PC-3 (cell line): Measurements from ENCODE around the gene CRY2. TPM values are rescaled to one million over a fixed set of nuclear protein-coding genes. Genes with fewer than 3 reads are reported as not detected.

Experiments
- ATAC-seq: fragments of 200-7000 bp; cut with Tn5 transposase; 2 replicates; pipeline ENCODE4 v1.9.1; 2020; ENCODE audit warnings: mild to moderate bottlenecking, moderate library complexity
- BruUV-seq: library from RNA; stranded (reverse); fragments of 400-500 nt; replicated peaks from 2 replicates; lab custom pipeline; 2021; lab: Mats Ljungman, UMichigan
- CTCF ChIA-PET: fragments of 300-600 bp; sonication (Branson Sonifier 250); formaldehyde crosslinking; loops from one replicate; lab custom pipeline; 2022; ENCODE audit warnings: antibody characterized with exemption; lab: Charles Lee
- POLR2A ChIA-PET: fragments of 300-600 bp; sonication (Branson Sonifier 250); formaldehyde crosslinking; loops from one replicate; lab custom pipeline; 2022; ENCODE audit warnings: antibody characterized with exemption; ENCODE audit not compliant: unreplicated experiment; lab: Charles Lee
- DNase-seq: peaks from one replicate; pipeline ENCODE4 v3.0.0-alpha.2; 2015
- H2AFZ ChIP-seq: fragments of 300-600 bp; sonication (generic); 2 replicates; pipeline ENCODE4 v1.6.0; 2016; ENCODE audit warnings: antibody characterized with exemption, low read length
- H3F3A ChIP-seq: fragments of 300-600 bp; sonication (generic); one replicate; pipeline ENCODE4 v1.6.0; 2017; ENCODE audit warnings: antibody characterized with exemption, low read length, control low read depth, mild to moderate bottlenecking; ENCODE audit not compliant: unreplicated experiment
- H3K27ac ChIP-seq: fragments of 300-600 bp; sonication (generic); 2 replicates; pipeline ENCODE4 v1.5.1; 2016; ENCODE audit warnings: mild to moderate bottlenecking, low read length
- H3K27me3 ChIP-seq: fragments of 300-600 bp; sonication (generic); 2 replicates; pipeline ENCODE4 v1.6.1; 2016; ENCODE audit warnings: low read length, mixed read lengths
- H3K36me3 ChIP-seq: fragments of 300-600 bp; sonication (generic); 2 replicates; pipeline ENCODE4 v1.6.1; 2016; ENCODE audit warnings: low read depth, mixed run types, low read length, mixed read lengths
- H3K4me1 ChIP-seq: fragments of 300-600 bp; sonication (generic); 2 replicates; pipeline ENCODE4 v1.5.1; 2016; ENCODE audit warnings: low read length; ENCODE audit not compliant: insufficient read depth
- H3K4me2 ChIP-seq: fragments of 300-600 bp; sonication (generic); 2 replicates; pipeline ENCODE4 v1.6.0; 2016; ENCODE audit warnings: low read length
- H3K4me3 ChIP-seq: fragments of 300-600 bp; sonication (generic); 2 replicates; pipeline ENCODE4 v1.5.1; 2016; ENCODE audit warnings: mild to moderate bottlenecking, low read length, mixed read lengths
- H3K79me2 ChIP-seq: fragments of 300-600 bp; sonication (generic); 2 replicates; pipeline ENCODE4 v1.6.1; 2017; ENCODE audit warnings: low read length, mixed read lengths
- H3K9ac ChIP-seq: fragments of 300-600 bp; sonication (generic); 2 replicates; pipeline ENCODE4 v1.6.0; 2016; ENCODE audit warnings: mild to moderate bottlenecking, low read length
- H3K9me2 ChIP-seq: fragments of 300-600 bp; sonication (generic); replicated peaks from 2 replicates; pipeline ENCODE4 v1.6.1; 2016; ENCODE audit warnings: mixed run types, low read length, mixed read lengths
- H3K9me3 ChIP-seq: fragments of 300-600 bp; sonication (generic); 2 replicates; pipeline ENCODE4 v1.6.1; 2016; ENCODE audit warnings: low read length, mixed read lengths
- H4K20me1 ChIP-seq: fragments of 300-600 bp; sonication (generic); 2 replicates; pipeline ENCODE4 v1.6.1; 2016; ENCODE audit warnings: low read length, mixed read lengths
- CTCF ChIP-seq: fragments of 300-600 bp; sonication (generic); conservative IDR thresholded peaks from 2 replicates; pipeline ENCODE4 v1.5.1; 2017; ENCODE audit warnings: antibody characterized with exemption, low read depth, mild to moderate bottlenecking, low read length
- EZH2 ChIP-seq: fragments of 300-600 bp; sonication (generic); IDR thresholded peaks from one replicate; pipeline ENCODE4 v1.6.1; 2017; ENCODE audit warnings: antibody characterized with exemption, mild to moderate bottlenecking, low read length; ENCODE audit not compliant: unreplicated experiment
- EZH2phosphoT487 ChIP-seq: fragments of 300-600 bp; sonication (generic); IDR thresholded peaks from 2 replicates; pipeline ENCODE4 v1.6.1; 2018; ENCODE audit warnings: mild to moderate bottlenecking, antibody characterized with exemption, low read length, borderline replicate concordance
- intact Hi-C: fragments of 100-400 bp; cut with micrococcal nuclease; formaldehyde crosslinking; loops from 2 replicates; pipeline ENCODE4 v1.9.0; 2023
- total RNA-seq: library from RNA; depleted of rRNA; stranded (reverse); fragments of >200 nt; gene quantifications from 2 replicates; pipeline ENCODE4 v1.2.3, GENCODE V29; 2014

CRY2 gene
- total RNA-seq, 1 experiment from 2014 or later = 9.5 TPM

- no TSS peak for BruUV-seq
- Histone ChIP-seq H3K79me2 (peaks cover 5% of the 10 kb centered on the region; the same call in 1 of the 2 replicates), H3K27ac (no peak overlapping the region), H3K9me2 (no peaks in the 10 kb centered on the region), H3K27me3 (no peaks in the 10 kb centered on the region), H2AFZ (no peak overlapping the region), H3K4me3 (no peak overlapping the region), H3K4me2 (no peak overlapping the region), H3K9me3 (no peaks in the 10 kb centered on the region), H3K4me1 (peaks cover 7% of the 10 kb centered on the region; the same call in 1 of the 2 replicates), H3K9ac (no peak overlapping the region), H3F3A (no peaks in the 10 kb centered on the region), H4K20me1 (no peaks in the 10 kb centered on the region), H3K36me3 (no peaks in the 10 kb centered on the region)
- intact Hi-C loops = no loop called here
- POLR2A ChIA-PET = no interaction called here
- no peak for DNase-seq
- CTCF ChIA-PET = no interaction called here
- ATAC-seq = no peak
- TF ChIP-seq CTCF (no peak), EZH2 (no peak), EZH2phosphoT487 (no peak)
Measured at GRCh38 chr11:45927332-45927683, 80.0 kb downstream of the CRY2 start.

DNA sequence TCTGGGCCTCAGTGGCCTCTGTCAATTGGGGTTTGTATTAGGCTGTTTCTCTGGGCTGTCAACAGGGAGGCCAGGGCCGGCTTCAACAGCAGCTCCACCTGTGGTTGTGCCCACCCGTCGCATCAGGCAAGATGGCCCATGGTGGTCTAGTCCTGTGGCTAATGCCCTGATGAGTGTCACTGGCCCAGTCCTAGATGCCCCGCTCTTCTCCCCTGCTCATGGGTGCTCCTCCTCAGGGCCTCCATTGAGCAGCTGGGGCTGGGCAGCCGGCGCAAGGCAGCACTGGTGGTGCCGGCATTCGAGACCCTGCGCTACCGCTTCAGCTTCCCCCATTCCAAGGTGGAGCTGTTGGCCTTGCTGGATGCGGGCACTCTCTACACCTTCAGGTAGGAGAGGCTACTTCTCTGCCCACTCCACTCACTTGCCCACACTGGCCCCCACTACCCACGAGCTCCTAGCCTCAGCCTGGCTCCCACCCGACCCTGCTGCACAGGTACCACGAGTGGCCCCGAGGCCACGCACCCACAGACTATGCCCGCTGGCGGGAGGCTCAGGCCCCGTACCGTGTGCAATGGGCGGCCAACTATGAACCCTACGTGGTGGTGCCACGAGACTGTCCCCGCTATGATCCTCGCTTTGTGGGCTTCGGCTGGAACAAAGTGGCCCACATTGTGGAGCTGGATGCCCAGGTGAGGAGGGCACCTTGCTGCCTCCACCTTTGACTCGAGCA lies 80.6 kb downstream of the CRY2 start:
- peaks cover 7% of the 10 kb centered on the region; the same call in 1 of the 2 replicates for H3K4me1 ChIP-seq

More for the DNA sequence above, 80.6 kb downstream of the CRY2 start:
- Histone ChIP-seq H3K27me3 (no peaks in the 10 kb centered on the region), H3K9me2 (no peaks in the 10 kb centered on the region), H2AFZ (no peak overlapping the region), H3K79me2 (peaks cover 5% of the 10 kb centered on the region; the same call in 1 of the 2 replicates), H3K36me3 (no peaks in the 10 kb centered on the region), H3F3A (no peaks in the 10 kb centered on the region), H4K20me1 (no peaks in the 10 kb centered on the region), H3K27ac (no peak overlapping the region), H3K9me3 (no peaks in the 10 kb centered on the region), H3K4me2 (no peak overlapping the region), H3K9ac (no peak overlapping the region), H3K4me3 (no peak overlapping the region)
- ATAC-seq (no peak), DNase-seq (no peak)
- ChIA-PET CTCF (no interaction called here), POLR2A (no interaction called here)
- no peak for TF ChIP-seq CTCF
- no peak for TF ChIP-seq EZH2
- no peak for TF ChIP-seq EZH2phosphoT487
- intact Hi-C loops = no loop called here
- no TSS peak for BruUV-seq
